ENCODE data around the gene LPAR5.

The LPAR5 gene

DNA sequence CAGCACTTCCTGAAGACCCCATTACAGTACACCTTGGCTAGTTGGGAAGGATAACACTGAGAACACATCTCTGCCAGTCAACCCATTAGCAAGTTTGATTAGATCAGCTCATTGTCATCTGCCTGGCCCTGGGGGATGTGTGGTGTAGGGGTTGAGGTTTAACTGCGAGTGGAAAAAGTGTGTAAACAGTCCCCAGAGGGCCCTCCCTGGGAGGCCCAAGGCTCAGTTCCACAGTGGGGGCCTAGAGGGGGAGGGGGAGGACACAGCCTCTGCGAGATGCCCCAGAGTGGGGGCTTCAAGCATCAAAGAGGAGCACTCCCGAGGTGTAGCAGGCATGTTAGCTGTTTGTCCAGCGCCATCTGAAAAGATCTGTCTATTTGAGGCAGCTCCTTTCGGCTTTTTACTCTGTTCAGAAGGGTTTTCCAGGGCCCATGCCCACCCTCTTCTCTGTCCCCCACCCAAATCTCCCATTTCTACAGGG, 344 bp downstream of the LPAR5 start:
- DNase-seq: peak; percentile 60

DNA sequence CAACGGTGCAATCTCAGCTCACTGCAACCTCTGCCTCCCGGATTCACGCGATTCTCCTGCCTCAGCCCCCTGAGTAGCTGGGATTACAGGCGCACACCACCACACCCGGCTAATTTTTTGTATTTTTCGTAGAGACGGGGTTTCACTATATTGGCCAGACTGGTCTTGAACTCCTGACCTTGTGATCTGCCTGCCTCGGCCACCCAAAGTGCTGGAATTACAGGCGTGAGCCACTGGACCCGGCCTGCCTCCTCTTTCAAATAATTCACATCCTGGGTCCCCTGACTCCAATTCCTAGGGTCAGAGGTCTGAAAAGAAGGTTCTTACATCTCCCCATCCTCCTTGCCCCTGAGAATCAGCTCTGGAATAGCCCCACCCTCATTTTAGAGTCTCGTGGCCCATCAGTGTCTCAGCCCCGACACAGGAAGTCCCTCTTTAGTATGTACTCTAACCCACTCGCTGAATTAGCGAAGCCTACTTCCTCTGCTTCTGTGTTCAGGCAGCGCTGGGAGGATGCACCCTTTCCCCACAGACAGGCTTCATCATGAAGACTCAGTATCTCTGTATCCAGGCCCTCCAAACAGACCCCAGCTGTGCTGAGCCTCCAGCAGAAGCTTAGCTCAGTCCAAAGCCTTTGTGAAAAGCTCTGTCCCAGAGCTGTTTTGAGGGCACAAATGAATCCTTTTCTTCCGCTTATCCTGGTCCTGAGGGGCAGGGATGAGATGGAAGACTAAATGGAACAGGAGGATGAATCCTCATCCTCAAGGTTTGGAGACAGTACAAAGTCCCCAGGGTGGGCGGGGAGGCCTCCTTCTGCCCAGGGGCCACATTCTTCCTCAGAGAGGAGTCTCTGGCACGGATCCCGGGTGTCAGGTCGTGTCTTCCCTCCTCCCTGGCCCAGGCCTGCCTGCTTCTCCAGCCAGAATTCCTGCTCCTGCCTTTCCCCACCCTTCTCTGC, 3.5 kb downstream of the LPAR5 start:
- peak; percentile 70 for DNase-seq

- DNase-seq: no peak
Observed at GRCh38 chr12:6631549-6631961, 4.2 kb downstream of the LPAR5 start.

DNA sequence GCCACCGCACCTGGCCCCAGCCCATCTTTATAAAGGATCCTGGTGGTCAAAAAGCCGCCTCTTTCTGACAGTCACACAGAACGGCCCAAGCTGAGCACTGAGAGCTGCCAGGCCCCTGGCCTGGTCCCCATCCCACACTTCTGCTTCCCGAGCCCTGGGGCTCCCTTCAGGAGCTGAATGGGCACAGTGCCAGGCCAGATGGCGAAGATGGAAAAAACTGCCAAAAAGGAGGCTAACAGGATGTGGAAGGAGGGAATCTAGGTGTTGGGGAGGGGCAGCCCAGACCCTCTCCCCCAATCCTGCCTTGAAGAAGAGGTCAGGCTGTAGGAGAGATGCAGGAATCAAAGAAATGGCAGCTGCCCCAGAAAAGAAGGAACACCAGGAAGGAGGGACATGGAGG, 5.0 kb downstream of the LPAR5 start:
- DNase-seq: no peak

- DNase-seq: peak; percentile 69
Observed at GRCh38 chr12:6627616-6628015, 8.1 kb downstream of the LPAR5 start.

GRCh38 chr12:6626654-6627283, 9.0 kb downstream of the LPAR5 start:
- no peak for DNase-seq

- no peak for DNase-seq
Observed at GRCh38 chr12:6620885-6621274, 14.9 kb downstream of the LPAR5 start.

DNA sequence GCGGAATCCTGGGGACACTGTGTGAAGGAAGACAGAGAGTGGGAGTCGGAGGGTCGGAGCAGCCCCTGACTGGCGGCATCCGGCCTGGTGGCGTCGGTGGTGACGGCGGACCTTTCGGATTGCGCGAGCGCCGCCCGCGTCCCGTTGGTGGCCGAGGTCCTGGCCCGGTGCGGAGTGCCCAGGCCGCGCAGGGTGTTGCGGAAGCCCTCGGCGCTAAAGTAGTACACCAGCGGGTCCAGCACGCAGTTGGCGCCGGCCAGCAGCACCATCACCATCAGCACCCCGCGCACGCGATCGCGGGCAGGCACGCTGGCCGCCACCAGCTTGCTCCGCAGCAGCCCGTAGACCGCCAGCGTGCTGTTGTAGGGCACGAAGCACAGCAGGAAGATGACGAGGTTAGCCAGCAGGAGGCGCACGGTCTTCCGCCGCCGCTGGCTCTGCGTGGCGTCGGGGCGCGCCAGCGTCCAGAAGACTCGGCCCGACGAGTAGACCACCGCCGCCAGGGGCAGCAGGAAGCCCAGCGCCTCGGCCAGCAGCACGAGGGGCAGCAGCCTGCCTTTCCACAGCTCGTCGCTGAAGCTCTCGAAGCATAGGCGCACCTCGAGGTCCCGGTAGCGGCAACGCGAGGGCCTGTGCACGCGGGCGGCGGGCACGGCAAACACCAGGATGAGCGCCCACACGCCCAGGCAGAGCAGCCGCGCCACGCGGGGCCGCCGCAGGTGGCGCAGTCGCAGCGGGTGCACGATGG, 15.4 kb downstream of the LPAR5 start:
- peak; percentile 59 for DNase-seq

DNA sequence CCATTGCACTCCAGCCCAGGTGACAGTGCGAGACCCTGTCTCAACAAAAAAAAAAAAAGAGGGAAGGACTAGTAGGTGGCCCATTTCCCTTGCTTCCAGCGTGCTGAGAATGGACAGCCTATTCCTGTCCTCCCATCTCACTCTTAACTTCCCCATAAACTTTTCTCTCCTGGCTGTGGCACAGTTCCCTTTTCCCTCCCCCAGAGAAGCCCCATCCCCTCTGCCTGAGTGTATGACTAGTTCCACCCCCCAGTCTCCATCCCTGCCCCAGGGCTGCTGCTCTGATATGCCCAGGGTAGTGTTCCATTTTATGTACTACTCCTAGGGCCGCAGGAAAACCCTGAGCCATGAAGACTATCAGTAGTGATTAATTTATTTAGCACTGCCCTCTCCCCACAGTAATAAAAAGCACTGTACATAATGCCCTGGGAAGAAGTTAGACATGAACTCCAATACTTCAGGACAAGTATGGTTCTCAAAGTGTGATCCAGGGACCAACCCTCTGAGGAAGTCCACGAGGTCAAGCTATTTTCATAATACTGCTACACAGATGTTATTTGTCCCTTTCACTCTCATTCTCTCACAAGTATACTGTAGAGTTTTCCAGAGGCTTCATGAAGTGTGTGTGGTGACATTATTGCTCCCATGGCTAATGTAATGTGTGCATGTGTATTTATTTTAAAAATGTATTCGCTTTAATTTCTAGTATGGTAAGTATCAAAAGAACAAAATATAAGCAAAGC, 17.1 kb downstream of the LPAR5 start:
- no peak for DNase-seq

GRCh38 chr12:6615802-6616201, 20.0 kb downstream of the LPAR5 start:
- DNase-seq: no peak

DNA sequence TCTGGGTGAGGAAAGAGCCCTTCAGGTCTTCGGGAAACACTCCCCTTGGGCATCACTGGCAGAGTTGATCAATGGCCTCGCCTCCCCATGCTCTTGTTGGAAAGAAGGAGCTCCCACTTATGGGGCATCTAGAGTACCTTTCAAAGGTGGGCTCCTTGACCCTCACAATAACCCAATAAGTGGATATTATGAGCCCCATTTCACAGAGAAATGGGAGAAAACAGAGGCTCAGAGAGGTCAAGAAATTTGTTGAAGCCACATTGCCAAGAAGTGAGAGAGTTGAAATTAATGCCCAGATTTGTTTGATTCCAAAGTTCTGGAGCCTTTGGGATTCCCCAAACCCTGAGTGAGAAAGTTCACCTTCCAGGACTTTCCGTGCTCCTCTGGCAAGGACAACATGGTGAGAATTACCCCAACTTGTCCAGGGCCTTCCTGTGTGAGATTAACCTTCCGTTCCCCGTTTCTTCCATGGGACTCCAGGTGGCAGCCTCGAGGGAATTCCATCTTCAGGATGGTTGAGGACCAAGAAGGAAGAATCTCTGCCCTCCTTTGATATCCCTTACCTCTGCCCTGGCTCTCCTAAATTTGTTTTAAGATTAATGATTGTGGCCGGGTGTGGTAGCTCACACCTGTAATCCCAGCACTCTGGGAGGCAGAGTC, 21.1 kb downstream of the LPAR5 start:
- DNase-seq: no peak

DNA sequence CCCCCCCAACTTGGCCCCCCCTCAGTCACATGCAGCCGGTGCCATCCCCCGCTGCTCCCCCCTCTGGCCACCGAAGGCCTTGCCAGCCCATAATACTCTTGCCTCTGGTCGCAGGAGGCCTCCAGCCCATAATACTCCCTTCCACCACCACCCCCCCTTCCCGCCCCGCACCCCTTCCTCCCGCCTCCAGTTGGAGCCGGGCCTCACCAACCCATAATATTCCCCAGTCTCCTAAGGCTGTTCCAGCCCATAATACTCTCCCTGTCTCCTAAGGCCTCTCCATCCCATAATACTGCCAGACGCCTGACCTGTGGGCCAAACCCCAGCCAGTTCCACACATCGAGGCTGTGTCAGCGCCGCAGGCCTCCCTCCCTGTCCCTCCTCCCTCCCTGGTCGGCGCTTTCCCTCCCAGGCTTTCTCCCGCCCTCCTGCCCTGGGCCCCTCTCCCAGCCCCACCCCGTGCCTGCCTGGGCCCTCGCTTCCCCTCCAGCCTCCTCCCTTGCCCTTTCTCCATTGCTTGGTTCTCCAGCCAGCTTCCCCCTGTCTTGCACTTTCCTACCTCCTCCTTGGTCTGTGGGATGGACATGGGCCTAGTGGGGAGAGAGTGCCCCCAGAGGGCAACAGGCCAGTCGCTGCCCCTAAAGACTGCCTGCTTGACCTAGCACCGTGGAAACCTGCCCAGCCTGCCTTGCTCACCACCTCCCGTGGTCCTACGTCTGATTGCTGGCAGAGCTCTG, 21.8 kb downstream of the LPAR5 start:
- DNase-seq: peak; percentile 84

GRCh38 chr12:6613015-6613775, 22.6 kb downstream of the LPAR5 start:
- DNase-seq: peak; percentile 72

DNA sequence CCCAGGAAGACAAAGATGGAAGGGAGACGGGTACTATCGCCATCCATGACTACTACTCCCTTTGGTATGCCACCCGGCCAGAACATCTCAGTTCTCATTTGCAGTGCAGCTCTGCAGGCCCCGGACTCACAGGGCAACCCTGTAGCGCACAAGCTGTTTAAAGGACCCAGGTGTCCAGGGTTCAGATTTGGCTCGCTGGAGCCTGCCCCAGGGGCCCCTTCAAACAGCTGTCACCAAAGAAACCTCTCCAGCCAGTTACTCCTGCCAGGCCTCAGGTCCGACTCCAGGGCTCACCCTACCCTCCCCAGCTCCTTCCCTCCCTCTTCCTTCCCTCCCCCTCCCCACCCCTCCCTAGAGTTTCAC, 23.1 kb downstream of the LPAR5 start:
- DNase-seq: no peak

DNA sequence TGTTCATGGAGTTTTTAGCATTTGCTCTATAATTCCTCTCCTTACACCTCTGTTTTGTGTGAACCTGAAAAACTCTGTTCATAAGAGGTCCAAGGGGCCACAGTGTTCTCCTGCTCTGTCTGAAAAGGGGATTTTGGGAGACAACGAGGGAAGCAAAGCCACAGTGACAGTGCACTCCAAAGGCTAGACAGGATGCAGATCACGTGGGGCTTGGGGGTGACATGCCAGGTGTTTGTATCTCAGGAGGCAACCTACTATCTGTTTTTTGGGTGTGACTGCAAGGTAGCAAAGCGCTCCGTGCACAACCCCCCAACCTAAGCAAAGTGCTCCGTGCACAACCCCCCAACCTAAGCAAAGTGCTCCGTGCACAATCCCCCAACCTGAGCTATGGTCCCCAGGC, 23.5 kb downstream of the LPAR5 start:
- DNase-seq: peak; percentile 52

GRCh38 chr12:6608592-6609281, 27.0 kb downstream of the LPAR5 start:
- peak; percentile 46 for DNase-seq

GRCh38 chr12:6607751-6608591, 27.8 kb downstream of the LPAR5 start:
- DNase-seq: peak; percentile 86

DNA sequence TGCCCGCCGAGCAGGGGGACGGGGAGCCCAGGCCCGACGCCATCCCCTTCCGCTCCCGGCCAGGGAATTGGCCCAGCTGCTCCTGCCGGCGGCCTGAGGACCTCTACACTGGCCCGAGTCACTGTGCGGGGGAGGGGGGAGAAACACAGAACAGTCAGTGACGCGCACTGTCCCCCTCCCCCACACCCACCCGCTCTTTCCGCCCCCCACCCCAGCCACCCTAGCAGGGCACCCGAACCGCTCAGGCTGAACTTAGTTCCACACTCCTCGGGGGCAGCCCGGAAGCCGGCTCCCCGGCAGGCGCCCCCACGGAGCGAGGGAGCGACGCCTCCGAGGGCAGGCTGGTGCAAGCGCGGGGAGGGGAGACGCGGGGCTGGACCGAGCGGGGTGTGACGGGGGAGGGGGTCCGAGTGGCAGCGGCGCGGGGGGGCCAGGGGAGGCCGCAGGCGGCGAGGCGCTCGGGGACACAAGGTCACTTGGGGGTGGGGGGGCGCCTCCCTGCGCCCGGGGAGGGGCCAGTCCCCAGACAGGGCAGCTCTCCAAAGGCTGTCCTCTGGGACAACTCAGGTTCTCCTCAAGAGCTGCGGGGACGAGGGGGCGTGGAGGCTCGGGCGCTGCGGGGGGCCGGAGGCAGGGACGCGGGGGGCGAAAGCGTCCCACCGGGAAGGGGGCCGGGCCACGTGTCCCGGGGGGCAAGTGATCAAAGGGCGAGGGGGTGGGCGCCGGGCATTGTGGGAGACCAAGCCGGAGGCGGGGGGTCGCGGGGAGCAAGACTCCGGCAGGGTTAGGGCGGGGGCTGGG, 29.2 kb downstream of the LPAR5 start:
- DNase-seq: peak; percentile 74
